Neural cell (in vitro differentiated cells): ENCODE results near the gene USP2. TPM values are rescaled to one million over a fixed set of nuclear protein-coding genes. Genes with fewer than 3 reads are reported as not detected.

Experiments used
- H2AFZ ChIP-seq: fragments of 200-600, 300-800 bp; sonication (generic), shearing (Covaris generic); 2 replicates; pipeline ENCODE4 v1.6.0; 2014; ENCODE audit warnings: low read depth, mild to moderate bottlenecking, antibody characterized with exemption, low read length, moderate library complexity
- H3F3A ChIP-seq: fragments of 200-600 bp; shearing (Covaris generic); 2 replicates; pipeline ENCODE4 v1.6.1; 2016; ENCODE audit warnings: mild to moderate bottlenecking, moderate library complexity, mixed read lengths, antibody characterized with exemption, low read length; ENCODE audit not compliant: insufficient read depth, poor library complexity, severe bottlenecking
- H3K27ac ChIP-seq: fragments of 200-600, 300-800 bp; sonication (generic), shearing (Covaris generic); 2 replicates; pipeline ENCODE4 v1.5.1; 2014; ENCODE audit warnings: mild to moderate bottlenecking, low read length, moderate library complexity
- H3K27me3 ChIP-seq: fragments of 300-800, 200-600 bp; sonication (generic), shearing (Covaris generic); 2 replicates; pipeline ENCODE4 v1.6.0; 2014; ENCODE audit warnings: mild to moderate bottlenecking, low read depth, low read length, moderate library complexity; ENCODE audit not compliant: insufficient read depth
- H3K36me3 ChIP-seq: fragments of 300-800, 200-600 bp; sonication (generic), shearing (Covaris generic); 2 replicates; pipeline ENCODE4 v1.5.1; 2014; ENCODE audit warnings: mild to moderate bottlenecking, antibody characterized with exemption, low read length, moderate library complexity; ENCODE audit not compliant: insufficient read depth
- H3K4me2 ChIP-seq: fragments of 300-800, 200-600 bp; sonication (generic), shearing (Covaris generic); 2 replicates; pipeline ENCODE4 v1.6.0; 2014; ENCODE audit warnings: mild to moderate bottlenecking, low read length
- H3K4me3 ChIP-seq: fragments of 300-800, 200-600 bp; sonication (generic), shearing (Covaris generic); 2 replicates; pipeline ENCODE4 v1.5.1; 2014; ENCODE audit warnings: mild to moderate bottlenecking, low read length, moderate library complexity
- H3K79me2 ChIP-seq: fragments of 200-600 bp; shearing (Covaris generic); replicated peaks from 2 replicates; pipeline ENCODE4 v1.6.0; 2014; ENCODE audit warnings: mild to moderate bottlenecking, low read length, moderate library complexity; ENCODE audit not compliant: insufficient read depth
- H3K9ac ChIP-seq: fragments of 300-800, 200-600 bp; sonication (generic), shearing (Covaris generic); 2 replicates; pipeline ENCODE4 v1.6.1; 2016; ENCODE audit warnings: mild to moderate bottlenecking, low read length, mixed read lengths
- H3K9me2 ChIP-seq: fragments of 200-600 bp; shearing (Covaris generic); 2 replicates; pipeline ENCODE4 v1.6.1; 2016; ENCODE audit warnings: mild to moderate bottlenecking, low read length, mixed read lengths; ENCODE audit not compliant: insufficient read depth
- H3K9me3 ChIP-seq: fragments of 200-600, 300-800 bp; sonication (generic), shearing (Covaris generic); 2 replicates; pipeline ENCODE4 v1.6.1; 2016; ENCODE audit warnings: mild to moderate bottlenecking, mixed run types, low read length, moderate library complexity, mixed read lengths
- H4K20me1 ChIP-seq: fragments of 200-600 bp; shearing (Covaris generic); 2 replicates; pipeline ENCODE4 v1.6.1; 2016; ENCODE audit warnings: mild to moderate bottlenecking, mixed run types; ENCODE audit not compliant: insufficient read depth
- EP300 ChIP-seq: fragments of 450-650 bp; conservative IDR thresholded peaks from 2 replicates; pipeline ENCODE4 v1.6.1; 2014; ENCODE audit warnings: antibody characterized with exemption, mild to moderate bottlenecking, moderate library complexity; ENCODE audit not compliant: poor library complexity, severe bottlenecking
- EZH2 ChIP-seq: fragments of 200-600, 300-800 bp; shearing (Covaris generic), sonication (generic); IDR thresholded peaks from 2 replicates; pipeline ENCODE4 v1.6.1; 2014; ENCODE audit warnings: antibody characterized with exemption, low read length, borderline replicate concordance, mild to moderate bottlenecking; ENCODE audit not compliant: insufficient read depth, poor library complexity, severe bottlenecking
- MXI1 ChIP-seq: fragments of 450-650 bp; conservative IDR thresholded peaks from 2 replicates; pipeline ENCODE4 v1.6.1; 2014; ENCODE audit warnings: antibody characterized with exemption, mild to moderate bottlenecking; ENCODE audit not compliant: poor library complexity, severe bottlenecking
- POLR2AphosphoS5 ChIP-seq: IDR thresholded peaks from 2 replicates; pipeline ENCODE4 v1.6.1; 2012
- RAD21 ChIP-seq: fragments of 450-650 bp; conservative IDR thresholded peaks from 2 replicates; pipeline ENCODE4 v1.6.1; 2014; ENCODE audit warnings: antibody characterized with exemption, mild to moderate bottlenecking, moderate library complexity
- SMC3 ChIP-seq: fragments of 450-650 bp; conservative IDR thresholded peaks from 2 replicates; pipeline ENCODE4 v1.6.1; 2014; ENCODE audit warnings: antibody characterized with exemption, mild to moderate bottlenecking, moderate library complexity; ENCODE audit not compliant: poor library complexity
- TAF1 ChIP-seq: IDR thresholded peaks from 2 replicates; pipeline ENCODE4 v1.6.1; 2012; ENCODE audit warnings: low read depth
- polyA plus RNA-seq: library from polyadenylated mRNA; depleted of rRNA; stranded (reverse); fragments of >200 nt; gene quantifications from 2 replicates; pipeline ENCODE4 v1.2.3, GENCODE V29; 2014
- TF ChIP-seq, protein P1 (sequence below): IDR thresholded peaks from 2 replicates; pipeline ENCODE4 v1.6.1; 2012; ENCODE audit warnings: borderline replicate concordance
- TF ChIP-seq, protein P2 (sequence below): fragments of 450-650 bp; IDR thresholded peaks from 2 replicates; pipeline ENCODE4 v1.5.1; 2014; ENCODE audit warnings: antibody characterized with exemption, mild to moderate bottlenecking, moderate library complexity; ENCODE audit not compliant: poor library complexity, severe bottlenecking

Gene USP2
- polyA plus RNA-seq, 1 donor from 2014 or later: 0.59 TPM

DNA sequence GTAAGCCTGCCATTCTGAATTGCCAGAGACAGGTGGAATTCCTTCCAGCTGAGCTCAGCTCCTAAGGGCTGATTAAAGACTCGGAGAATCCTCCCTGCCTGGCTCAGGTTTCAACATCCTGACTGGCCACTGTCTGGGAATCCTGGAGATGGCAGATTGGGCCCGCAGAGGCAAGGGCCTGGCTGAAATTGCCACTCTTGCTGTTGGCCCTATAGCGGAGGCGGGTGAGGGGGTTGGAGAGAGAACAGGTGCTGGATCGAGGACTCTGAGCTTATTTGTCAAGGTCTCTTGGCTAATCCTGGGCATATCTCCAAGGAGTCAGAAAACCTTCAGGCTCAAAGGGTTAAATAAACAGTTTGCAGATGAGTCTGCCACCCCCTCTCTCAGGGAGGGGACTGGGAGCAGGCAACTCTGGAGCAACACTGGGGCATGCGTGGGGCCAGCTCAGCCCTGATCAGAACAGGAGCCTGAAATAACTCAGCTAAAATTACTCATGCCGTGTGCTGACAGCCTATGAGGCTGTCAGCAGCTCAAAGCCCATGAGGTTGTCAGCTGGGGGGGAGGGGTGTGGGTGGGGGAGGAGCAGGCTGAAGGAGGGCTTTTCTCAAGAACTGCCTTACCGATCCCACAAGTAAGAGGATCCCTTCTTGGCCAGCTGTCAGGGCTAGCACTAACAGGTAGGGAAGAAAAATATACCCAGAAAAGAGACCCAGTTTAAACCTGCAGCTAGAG lies 20.3 kb downstream of the USP2 start:
- H3K4me3 ChIP-seq: peak overlapping the region; percentile 59
- no peaks in the 10 kb centered on the region for H3K9me2 ChIP-seq
- H3F3A ChIP-seq: no peaks in the 10 kb centered on the region
- H3K27me3 ChIP-seq: peaks cover 13% of the 10 kb centered on the region
- H3K36me3 ChIP-seq: no peaks in the 10 kb centered on the region
- peak overlapping the region; percentile 81 for H3K4me2 ChIP-seq
- peak overlapping the region; percentile 10 for H2AFZ ChIP-seq
- peak overlapping the region; percentile 68 for H3K9ac ChIP-seq
- H3K9me3 ChIP-seq: no peaks in the 10 kb centered on the region
- TF ChIP-seq TAF1 (peak; percentile 40), SMC3 (peak; percentile 22), EZH2 (no peak), EP300 (peak; percentile 79), POLR2AphosphoS5 (peak; percentile 42), MXI1 (peak; percentile 18), RAD21 (no peak)
- TF ChIP-seq, protein P1, sequence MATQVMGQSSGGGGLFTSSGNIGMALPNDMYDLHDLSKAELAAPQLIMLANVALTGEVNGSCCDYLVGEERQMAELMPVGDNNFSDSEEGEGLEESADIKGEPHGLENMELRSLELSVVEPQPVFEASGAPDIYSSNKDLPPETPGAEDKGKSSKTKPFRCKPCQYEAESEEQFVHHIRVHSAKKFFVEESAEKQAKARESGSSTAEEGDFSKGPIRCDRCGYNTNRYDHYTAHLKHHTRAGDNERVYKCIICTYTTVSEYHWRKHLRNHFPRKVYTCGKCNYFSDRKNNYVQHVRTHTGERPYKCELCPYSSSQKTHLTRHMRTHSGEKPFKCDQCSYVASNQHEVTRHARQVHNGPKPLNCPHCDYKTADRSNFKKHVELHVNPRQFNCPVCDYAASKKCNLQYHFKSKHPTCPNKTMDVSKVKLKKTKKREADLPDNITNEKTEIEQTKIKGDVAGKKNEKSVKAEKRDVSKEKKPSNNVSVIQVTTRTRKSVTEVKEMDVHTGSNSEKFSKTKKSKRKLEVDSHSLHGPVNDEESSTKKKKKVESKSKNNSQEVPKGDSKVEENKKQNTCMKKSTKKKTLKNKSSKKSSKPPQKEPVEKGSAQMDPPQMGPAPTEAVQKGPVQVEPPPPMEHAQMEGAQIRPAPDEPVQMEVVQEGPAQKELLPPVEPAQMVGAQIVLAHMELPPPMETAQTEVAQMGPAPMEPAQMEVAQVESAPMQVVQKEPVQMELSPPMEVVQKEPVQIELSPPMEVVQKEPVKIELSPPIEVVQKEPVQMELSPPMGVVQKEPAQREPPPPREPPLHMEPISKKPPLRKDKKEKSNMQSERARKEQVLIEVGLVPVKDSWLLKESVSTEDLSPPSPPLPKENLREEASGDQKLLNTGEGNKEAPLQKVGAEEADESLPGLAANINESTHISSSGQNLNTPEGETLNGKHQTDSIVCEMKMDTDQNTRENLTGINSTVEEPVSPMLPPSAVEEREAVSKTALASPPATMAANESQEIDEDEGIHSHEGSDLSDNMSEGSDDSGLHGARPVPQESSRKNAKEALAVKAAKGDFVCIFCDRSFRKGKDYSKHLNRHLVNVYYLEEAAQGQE: no peak
- TF ChIP-seq, protein P2, sequence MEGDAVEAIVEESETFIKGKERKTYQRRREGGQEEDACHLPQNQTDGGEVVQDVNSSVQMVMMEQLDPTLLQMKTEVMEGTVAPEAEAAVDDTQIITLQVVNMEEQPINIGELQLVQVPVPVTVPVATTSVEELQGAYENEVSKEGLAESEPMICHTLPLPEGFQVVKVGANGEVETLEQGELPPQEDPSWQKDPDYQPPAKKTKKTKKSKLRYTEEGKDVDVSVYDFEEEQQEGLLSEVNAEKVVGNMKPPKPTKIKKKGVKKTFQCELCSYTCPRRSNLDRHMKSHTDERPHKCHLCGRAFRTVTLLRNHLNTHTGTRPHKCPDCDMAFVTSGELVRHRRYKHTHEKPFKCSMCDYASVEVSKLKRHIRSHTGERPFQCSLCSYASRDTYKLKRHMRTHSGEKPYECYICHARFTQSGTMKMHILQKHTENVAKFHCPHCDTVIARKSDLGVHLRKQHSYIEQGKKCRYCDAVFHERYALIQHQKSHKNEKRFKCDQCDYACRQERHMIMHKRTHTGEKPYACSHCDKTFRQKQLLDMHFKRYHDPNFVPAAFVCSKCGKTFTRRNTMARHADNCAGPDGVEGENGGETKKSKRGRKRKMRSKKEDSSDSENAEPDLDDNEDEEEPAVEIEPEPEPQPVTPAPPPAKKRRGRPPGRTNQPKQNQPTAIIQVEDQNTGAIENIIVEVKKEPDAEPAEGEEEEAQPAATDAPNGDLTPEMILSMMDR: no peak
- H3K27ac ChIP-seq: peak overlapping the region; percentile 93
- no peaks in the 10 kb centered on the region for H3K79me2 ChIP-seq
- H4K20me1 ChIP-seq: no peaks in the 10 kb centered on the region

DNA sequence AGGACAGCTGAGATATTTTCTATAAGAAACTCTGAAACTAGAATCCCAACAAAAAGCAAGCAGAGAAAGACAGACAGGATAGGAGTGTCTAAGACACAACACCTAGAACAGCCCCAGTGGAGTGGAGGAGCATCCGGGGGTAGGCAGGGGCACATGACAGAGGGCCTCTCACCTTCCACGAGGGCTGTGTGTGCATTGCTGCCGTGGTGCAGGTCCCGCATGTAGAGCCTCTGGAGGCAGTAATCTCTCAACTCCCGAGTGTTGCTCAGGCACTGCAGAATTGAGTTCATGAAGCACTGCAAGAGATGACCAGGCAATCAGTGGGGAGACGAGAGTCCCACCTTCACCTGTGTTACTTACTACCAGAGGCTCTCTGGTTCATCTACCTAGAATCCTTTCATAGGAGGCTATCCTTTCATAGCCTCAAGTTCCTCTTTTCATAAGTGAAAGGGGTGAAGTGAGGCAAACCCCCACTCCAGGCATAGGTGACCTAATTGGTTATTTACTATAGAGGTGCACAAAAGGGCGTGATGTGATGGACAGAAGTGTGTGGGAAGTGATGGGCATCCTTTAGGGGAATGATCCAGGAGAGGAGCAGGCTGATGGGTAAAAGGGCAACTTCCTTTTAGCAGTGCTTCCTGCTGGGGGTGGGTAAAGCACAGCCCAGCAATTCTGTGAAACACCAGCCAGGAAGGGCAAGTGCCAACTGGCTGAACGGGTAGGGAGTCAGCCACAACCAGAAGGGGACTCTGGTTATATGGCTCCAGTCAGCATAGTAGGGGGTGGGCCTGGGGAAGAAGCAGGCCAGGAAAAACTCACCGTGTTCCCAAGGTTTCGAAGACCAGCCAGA lies 21.9 kb downstream of the USP2 start:
- H3K9me2 ChIP-seq: no peaks in the 10 kb centered on the region
- H3K4me2 ChIP-seq: no peak overlapping the region
- no peaks in the 10 kb centered on the region for H3F3A ChIP-seq
- H3K79me2 ChIP-seq: no peaks in the 10 kb centered on the region
- H3K27me3 ChIP-seq: peaks cover 8% of the 10 kb centered on the region
- no peak overlapping the region for H3K4me3 ChIP-seq
- TF ChIP-seq EZH2 (no peak), SMC3 (no peak), POLR2AphosphoS5 (no peak), EP300 (no peak), TAF1 (no peak), RAD21 (no peak), MXI1 (no peak)
- TF ChIP-seq, protein P1: no peak
- TF ChIP-seq, protein P2: no peak
- no peaks in the 10 kb centered on the region for H3K9me3 ChIP-seq
- no peaks in the 10 kb centered on the region for H3K36me3 ChIP-seq
- H3K9ac ChIP-seq: peak overlapping the region; percentile 14
- H3K27ac ChIP-seq: peak overlapping the region; percentile 93
- no peak overlapping the region for H2AFZ ChIP-seq
- no peaks in the 10 kb centered on the region for H4K20me1 ChIP-seq
